ENCODE measurements around the gene LIF. TPM values are rescaled to one million over a fixed set of nuclear protein-coding genes. Genes with fewer than 3 reads are reported as not detected.
A peak's percentile ranks its signal among the peaks of the same experiment; 100 is the strongest.

LIF gene
- total and polyA plus RNA-seq, 4 experiments from 2014 or later, result 0.26 to 0.58 TPM; not detected in 2

GRCh38 chr22:30262112-30262511, 15.6 kb upstream of the LIF start:
- intact Hi-C loops (cut with micrococcal nuclease), result loop anchor here (1.0 to 2.0 kb wide), 2 partner anchors 65 to 94 kb away; partner anchors contain the start of genes SF3A1 and TBC1D10A
- H3K27me3 Mint-ChIP-seq, result no peaks in the 10 kb centered on the region
- peaks cover 22 to 46% (median 34%) of the 10 kb centered on the region in 4 donors for H3K4me1 Mint-ChIP-seq

GRCh38 chr22:30261134-30261533, 14.6 kb upstream of the LIF start:
- Histone ChIP-seq H3K4me3 (ENCODE audit: low read length in 2 of 2) (no peak overlapping the region), H3K27me3 (ENCODE audit: insufficient read depth, low read length) (no peaks in the 10 kb centered on the region), H3K9me3 (ENCODE audit: control insufficient read depth in 1 of 2, low read length in 2 of 2) (no peaks in the 10 kb centered on the region), H3K4me1 (ENCODE audit: insufficient read depth, low read length) (peaks cover 36% of the 10 kb centered on the region), H3K27ac (ENCODE audit: low read depth, low read length) (no peak overlapping the region), H3K36me3 (ENCODE audit: insufficient read depth, low read length) (peaks cover 4% of the 10 kb centered on the region)
- peak overlapping the region in 1 of 7 donors; percentile 1 for H3K27ac Mint-ChIP-seq
- peaks cover 20 to 41% (median 29%) of the 10 kb centered on the region in 4 donors for H3K4me1 Mint-ChIP-seq
- no peaks in the 10 kb centered on the region for H3K9me3 Mint-ChIP-seq
- intact Hi-C loops (cut with micrococcal nuclease), result no loop called here
- ChIA-PET POLR2A (ENCODE audit: partially characterized antibody) (interaction anchor here (9.0 kb wide), 1 partner anchor 24 kb away, joined by 106 read pairs; the partner anchor contains the start of gene CASTOR1), CTCF (ENCODE audit: partially characterized antibody) (interaction anchor here (0.8 to 2.5 kb wide), 6 partner anchors 13 to 166 kb away, joined by 3 to 9 read pairs (median 4); partner anchors contain the start of gene RNF215)
- H3K4me3 Mint-ChIP-seq, result no peak overlapping the region
- peaks cover 4 to 11% of the 10 kb centered on the region in 2 donors for H3K36me3 Mint-ChIP-seq
- H3K27me3 Mint-ChIP-seq, result no peaks in the 10 kb centered on the region
- DNase-seq, result no peak

More at GRCh38 chr22:30262112-30262511, 15.6 kb upstream of the LIF start:
- Histone ChIP-seq H3K9me3 (ENCODE audit: control insufficient read depth in 1 of 2, low read length in 2 of 2) (no peaks in the 10 kb centered on the region), H3K27me3 (ENCODE audit: insufficient read depth, low read length) (no peaks in the 10 kb centered on the region), H3K27ac (ENCODE audit: low read depth, low read length) (no peak overlapping the region), H3K4me3 (ENCODE audit: low read length in 2 of 2) (no peak overlapping the region), H3K36me3 (ENCODE audit: insufficient read depth, low read length) (peaks cover 4% of the 10 kb centered on the region), H3K4me1 (ENCODE audit: insufficient read depth, low read length) (peaks cover 38% of the 10 kb centered on the region)
- peak overlapping the region in 3 of 7 donors; percentile 46 to 86 (median 50) for H3K27ac Mint-ChIP-seq
- peaks cover 4 to 15% of the 10 kb centered on the region in 2 donors for H3K36me3 Mint-ChIP-seq
- peak overlapping the region in 4 of 8 donors; percentile 3 to 57 (median 36) for H3K4me3 Mint-ChIP-seq
- DNase-seq, result no peak
- ChIA-PET POLR2A (ENCODE audit: partially characterized antibody) (interaction anchor here (9.0 kb wide), 1 partner anchor 23 kb away, joined by 106 read pairs; the partner anchor contains the start of gene CASTOR1), CTCF (ENCODE audit: partially characterized antibody) (interaction anchor here (2.5 kb wide), 1 partner anchor 125 kb away, joined by 9 read pairs; the partner anchor contains the start of gene RNF215)
- H3K9me3 Mint-ChIP-seq, result no peaks in the 10 kb centered on the region

GRCh38 chr22:30260682-30261081, 14.1 kb upstream of the LIF start:
- intact Hi-C loops (cut with micrococcal nuclease), result no loop called here
- POLR2A ChIA-PET (ENCODE audit: partially characterized antibody), result interaction anchor here (9.0 kb wide), 1 partner anchor 24 kb away, joined by 106 read pairs; the partner anchor contains the start of gene CASTOR1
- DNase-seq, result no peak
- Histone ChIP-seq H3K36me3 (ENCODE audit: insufficient read depth, low read length) (peaks cover 4% of the 10 kb centered on the region), H3K4me1 (ENCODE audit: insufficient read depth, low read length) (peaks cover 35% of the 10 kb centered on the region), H3K27ac (ENCODE audit: low read depth, low read length) (no peak overlapping the region), H3K27me3 (ENCODE audit: insufficient read depth, low read length) (no peaks in the 10 kb centered on the region), H3K4me3 (ENCODE audit: low read length in 2 of 2) (no peak overlapping the region), H3K9me3 (ENCODE audit: control insufficient read depth in 1 of 2, low read length in 2 of 2) (no peaks in the 10 kb centered on the region)
- CTCF ChIA-PET (ENCODE audit: partially characterized antibody), result interaction anchor here (0.8 to 2.5 kb wide), 6 partner anchors 13 to 166 kb away, joined by 3 to 9 read pairs (median 4); partner anchors contain the start of gene RNF215
- Mint-ChIP-seq H3K27me3 (no peaks in the 10 kb centered on the region), H3K36me3 (peaks cover 4 to 10% of the 10 kb centered on the region in 2 donors), H3K4me1 (peaks cover 17 to 37% (median 26%) of the 10 kb centered on the region in 4 donors), H3K9me3 (no peaks in the 10 kb centered on the region), H3K4me3 (no peak overlapping the region), H3K27ac (no peak overlapping the region)

- Mint-ChIP-seq H3K9me3 (no peaks in the 10 kb centered on the region), H3K4me1 (peaks cover 16 to 32% (median 24%) of the 10 kb centered on the region in 4 donors), H3K36me3 (peaks cover 4 to 10% of the 10 kb centered on the region in 2 donors), H3K27ac (no peak overlapping the region), H3K27me3 (no peaks in the 10 kb centered on the region), H3K4me3 (no peak overlapping the region)
- Histone ChIP-seq H3K4me1 (ENCODE audit: insufficient read depth, low read length) (peaks cover 31% of the 10 kb centered on the region), H3K36me3 (ENCODE audit: insufficient read depth, low read length) (peaks cover 4% of the 10 kb centered on the region), H3K4me3 (ENCODE audit: low read length in 2 of 2) (no peak overlapping the region), H3K27ac (ENCODE audit: low read depth, low read length) (no peak overlapping the region), H3K9me3 (ENCODE audit: control insufficient read depth in 1 of 2, low read length in 2 of 2) (no peaks in the 10 kb centered on the region), H3K27me3 (ENCODE audit: insufficient read depth, low read length) (no peaks in the 10 kb centered on the region)
- ChIA-PET CTCF (ENCODE audit: partially characterized antibody) (interaction anchor here (1.3 to 2.5 kb wide), 3 partner anchors 12 to 155 kb away, joined by 3 to 9 read pairs (median 5); partner anchors contain the start of gene RNF215), POLR2A (ENCODE audit: partially characterized antibody) (no interaction called here)
- intact Hi-C loops (cut with micrococcal nuclease), result no loop called here
- no peak for DNase-seq
Measured at GRCh38 chr22:30260276-30260675, 13.7 kb upstream of the LIF start.

GRCh38 chr22:30254314-30254713, 7.8 kb upstream of the LIF start:
- Mint-ChIP-seq H3K36me3 (no peaks in the 10 kb centered on the region), H3K27me3 (no peaks in the 10 kb centered on the region), H3K4me1 (peaks cover 5 to 13% (median 6%) of the 10 kb centered on the region in 4 donors), H3K4me3 (no peak overlapping the region), H3K9me3 (no peaks in the 10 kb centered on the region), H3K27ac (no peak overlapping the region)
- intact Hi-C loops (cut with micrococcal nuclease), result no loop called here
- no peaks in the 10 kb centered on the region for H3K36me3 ChIP-seq (ENCODE audit: insufficient read depth, low read length)
- no peak overlapping the region for H3K27ac ChIP-seq (ENCODE audit: low read depth, low read length)
- DNase-seq, result no peak
- H3K9me3 ChIP-seq (ENCODE audit: control insufficient read depth in 1 of 2, low read length in 2 of 2), result no peaks in the 10 kb centered on the region
- no peaks in the 10 kb centered on the region for H3K27me3 ChIP-seq (ENCODE audit: insufficient read depth, low read length)
- ChIA-PET CTCF (ENCODE audit: partially characterized antibody) (interaction anchor here (1.6 to 1.7 kb wide), 2 partner anchors 140 to 149 kb away, joined by 3 to 9 read pairs; no protein-coding TSS in a partner anchor), POLR2A (ENCODE audit: partially characterized antibody) (no interaction called here)
- H3K4me3 ChIP-seq (ENCODE audit: low read length in 2 of 2), result no peak overlapping the region
- H3K4me1 ChIP-seq (ENCODE audit: insufficient read depth, low read length), result peaks cover 5% of the 10 kb centered on the region

GRCh38 chr22:30253205-30253852, 6.8 kb upstream of the LIF start:
- ChIA-PET POLR2A (ENCODE audit: partially characterized antibody) (no interaction called here), CTCF (ENCODE audit: partially characterized antibody) (no interaction called here)
- Mint-ChIP-seq H3K4me3 (no peak overlapping the region), H3K27me3 (peaks cover 0 to 3% of the 10 kb centered on the region in 2 donors), H3K36me3 (no peaks in the 10 kb centered on the region), H3K9me3 (no peaks in the 10 kb centered on the region), H3K27ac (peak overlapping the region in 1 of 7 donors; percentile 85), H3K4me1 (peaks cover 10 to 17% (median 10%) of the 10 kb centered on the region in 4 donors)
- Histone ChIP-seq H3K27ac (ENCODE audit: low read depth, low read length) (no peak overlapping the region), H3K4me1 (ENCODE audit: insufficient read depth, low read length) (peaks cover 5% of the 10 kb centered on the region), H3K27me3 (ENCODE audit: insufficient read depth, low read length) (no peaks in the 10 kb centered on the region), H3K4me3 (ENCODE audit: low read length in 2 of 2) (no peak overlapping the region), H3K9me3 (ENCODE audit: control insufficient read depth in 1 of 2, low read length in 2 of 2) (no peaks in the 10 kb centered on the region), H3K36me3 (ENCODE audit: insufficient read depth, low read length) (no peaks in the 10 kb centered on the region)
- intact Hi-C loops (cut with micrococcal nuclease), result no loop called here
- no peak for DNase-seq

- intact Hi-C loops (cut with micrococcal nuclease), result no loop called here
- no peaks in the 10 kb centered on the region for H3K9me3 Mint-ChIP-seq
Measured at GRCh38 chr22:30252411-30253204, 6.0 kb upstream of the LIF start.

More at GRCh38 chr22:30252411-30253204, 6.0 kb upstream of the LIF start:
- no peak for DNase-seq
- H3K27me3 Mint-ChIP-seq, result peaks cover 2 to 5% of the 10 kb centered on the region in 2 donors
- no peak overlapping the region for H3K4me3 Mint-ChIP-seq
- H3K27me3 ChIP-seq (ENCODE audit: insufficient read depth, low read length), result no peaks in the 10 kb centered on the region
- no peaks in the 10 kb centered on the region for H3K9me3 ChIP-seq (ENCODE audit: control insufficient read depth in 1 of 2, low read length in 2 of 2)
- H3K27ac ChIP-seq (ENCODE audit: low read depth, low read length), result no peak overlapping the region
- POLR2A ChIA-PET (ENCODE audit: partially characterized antibody), result no interaction called here
- peaks cover 5% of the 10 kb centered on the region for H3K4me1 ChIP-seq (ENCODE audit: insufficient read depth, low read length)
- no peak overlapping the region for H3K4me3 ChIP-seq (ENCODE audit: low read length in 2 of 2)
- H3K36me3 ChIP-seq (ENCODE audit: insufficient read depth, low read length), result no peaks in the 10 kb centered on the region
- peak overlapping the region in 1 of 7 donors; percentile 85 for H3K27ac Mint-ChIP-seq
- peaks cover 13 to 24% (median 16%) of the 10 kb centered on the region in 4 donors for H3K4me1 Mint-ChIP-seq
- CTCF ChIA-PET (ENCODE audit: partially characterized antibody), result no interaction called here
- no peaks in the 10 kb centered on the region for H3K36me3 Mint-ChIP-seq

Measured in CD4-positive, alpha-beta memory T cell (primary cell).